Immature natural killer cell (primary cell): ENCODE measurements around the gene SLC16A8. TPM values are rescaled to one million over a fixed set of nuclear protein-coding genes. Genes with fewer than 3 reads are reported as not detected.
A peak's percentile ranks its signal among the peaks of the same experiment; 100 is the strongest.

Experiments used
- DNase-seq, 3 donors: peaks; one replicate each; pipeline ENCODE4 v3.0.0; 2022; ENCODE audit warnings: mixed read lengths in 1 of 3
- H3K27ac Mint-ChIP-seq, 6 donors: one replicate each; pipeline ENCODE4 v1.8.0; 2020; ENCODE audit warnings: mixed read lengths in 6 of 6, mild to moderate bottlenecking in 5 of 6, inconsistent platforms in 4 of 6, moderate library complexity in 3 of 6
- H3K27me3 Mint-ChIP-seq, 3 donors: one replicate each; pipeline ENCODE4 v1.8.0; 2020 to 2021; ENCODE audit warnings: low read depth in 3 of 3, mild to moderate bottlenecking in 3 of 3, mixed read lengths in 3 of 3, moderate library complexity in 3 of 3, inconsistent platforms in 1 of 3
- H3K36me3 Mint-ChIP-seq, 3 donors: one replicate each; pipeline ENCODE4 v1.8.0; 2020; ENCODE audit warnings: mixed read lengths in 3 of 3, inconsistent platforms in 2 of 3, mild to moderate bottlenecking in 2 of 3
- H3K4me1 Mint-ChIP-seq, 2 donors: one replicate each; pipeline ENCODE4 v1.8.0; 2020; ENCODE audit warnings: inconsistent platforms in 2 of 2, mild to moderate bottlenecking in 2 of 2, mixed read lengths in 2 of 2, moderate library complexity in 1 of 2
- H3K4me3 Mint-ChIP-seq, 5 donors: one replicate each; pipeline ENCODE4 v1.8.0; 2020; ENCODE audit warnings: mild to moderate bottlenecking in 5 of 5, mixed read lengths in 5 of 5, inconsistent platforms in 3 of 5, moderate library complexity in 3 of 5
- H3K9me3 Mint-ChIP-seq, 6 donors: one replicate each; pipeline ENCODE4 v1.8.0; 2020; ENCODE audit warnings: mild to moderate bottlenecking in 6 of 6, mixed read lengths in 6 of 6, inconsistent platforms in 4 of 6, moderate library complexity in 3 of 6
- polyA plus RNA-seq, 3 donors: library from polyadenylated mRNA; unstranded; fragments of 300-500 nt; fragmentation: Illumina TruSeq; gene quantifications; one replicate each; pipeline ENCODE4 v1.2.3, GENCODE V29; 2021

SLC16A8 gene, protein sequence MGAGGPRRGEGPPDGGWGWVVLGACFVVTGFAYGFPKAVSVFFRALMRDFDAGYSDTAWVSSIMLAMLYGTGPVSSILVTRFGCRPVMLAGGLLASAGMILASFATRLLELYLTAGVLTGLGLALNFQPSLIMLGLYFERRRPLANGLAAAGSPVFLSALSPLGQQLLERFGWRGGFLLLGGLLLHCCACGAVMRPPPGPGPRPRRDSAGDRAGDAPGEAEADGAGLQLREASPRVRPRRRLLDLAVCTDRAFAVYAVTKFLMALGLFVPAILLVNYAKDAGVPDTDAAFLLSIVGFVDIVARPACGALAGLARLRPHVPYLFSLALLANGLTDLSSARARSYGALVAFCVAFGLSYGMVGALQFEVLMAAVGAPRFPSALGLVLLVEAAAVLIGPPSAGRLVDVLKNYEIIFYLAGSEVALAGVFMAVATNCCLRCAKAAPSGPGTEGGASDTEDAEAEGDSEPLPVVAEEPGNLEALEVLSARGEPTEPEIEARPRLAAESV
- polyA plus RNA-seq, result under 1 TPM in 1 of 3 donors, not detected in 2; 0.42 TPM

DNA sequence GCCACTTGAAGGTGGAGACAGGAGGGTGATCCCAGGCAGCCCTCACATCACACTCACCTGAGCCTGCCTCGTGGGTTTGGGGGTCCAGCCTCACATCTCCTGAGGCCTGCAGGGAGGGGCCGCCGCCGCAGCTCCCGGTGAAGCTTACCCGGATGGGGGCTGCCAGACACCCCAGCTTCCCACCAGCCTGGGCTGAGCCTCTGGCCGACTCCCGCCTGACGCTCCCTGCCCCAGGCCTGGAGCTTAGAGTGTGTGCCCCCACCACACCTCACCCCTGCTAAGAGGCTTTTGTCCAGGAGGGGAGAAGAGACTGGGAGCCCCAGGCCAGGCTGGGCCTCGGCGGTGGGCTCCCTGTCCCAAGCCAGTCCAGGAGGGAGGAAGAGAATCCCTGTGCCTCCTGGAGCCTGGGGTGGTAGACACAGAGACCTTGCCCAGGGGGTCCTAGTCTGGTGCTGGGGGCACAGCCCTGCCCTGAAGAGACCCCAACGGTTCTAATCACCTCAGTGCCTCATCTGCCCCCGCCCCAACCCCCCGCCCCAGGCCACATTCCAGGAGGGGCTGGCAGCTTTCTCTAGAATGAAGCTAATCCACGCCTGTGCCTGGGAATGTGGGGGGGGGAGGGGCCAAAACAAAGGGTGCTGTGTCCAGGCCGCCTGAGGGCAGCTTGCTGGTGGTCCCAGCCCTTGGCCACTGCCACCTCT, at the start of gene SLC16A8:
Gene SLC16A8 (minus strand): TSS at position 254 of the 701 bp plus-strand sequence. CDS start 1,311 bp downstream, outside the sequence.
- Mint-ChIP-seq H3K4me3 (peak within 1 kb of the TSS in 1 of 5 donors; percentile 38), H3K9me3 (peaks cover 0 to 2% (median 0%) of the 10 kb centered on the region in 6 donors), H3K27me3 (peaks cover 2 to 14% (median 9%) of the 10 kb centered on the region in 3 donors), H3K27ac (no peak within 1 kb of the TSS), H3K36me3 (peaks cover 4 to 5% (median 4%) of the 10 kb centered on the region in 3 donors), H3K4me1 (peaks cover 0 to 14% of the 10 kb centered on the region in 2 donors)
- DNase-seq, result no peak

DNA sequence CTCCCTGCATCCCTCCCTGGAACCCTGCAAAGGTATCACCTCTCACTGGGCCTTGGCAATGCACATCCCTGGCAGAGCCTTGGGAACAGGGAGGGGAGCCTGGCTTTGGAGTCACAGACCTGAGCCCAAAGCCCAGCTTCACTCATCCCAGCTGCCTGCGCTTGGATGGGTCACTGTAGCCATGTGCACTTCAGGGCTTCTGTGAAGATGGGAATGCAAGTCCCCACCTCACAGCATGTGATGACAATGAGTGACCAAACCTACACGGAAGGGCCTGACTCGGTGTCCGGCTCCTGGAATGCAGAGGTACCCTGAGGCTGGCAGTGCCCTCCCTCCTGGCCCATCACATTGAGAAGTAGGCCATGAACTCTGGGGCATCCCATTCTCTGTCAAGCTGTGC, 49.3 kb upstream of the SLC16A8 start:
- Mint-ChIP-seq H3K4me3 (no peak overlapping the region), H3K36me3 (peaks cover 15 to 39% (median 25%) of the 10 kb centered on the region in 3 donors), H3K27me3 (no peaks in the 10 kb centered on the region), H3K27ac (no peak overlapping the region), H3K9me3 (no peaks in the 10 kb centered on the region), H3K4me1 (peaks cover 6% of the 10 kb centered on the region in 2 donors)
- no peak for DNase-seq

DNA sequence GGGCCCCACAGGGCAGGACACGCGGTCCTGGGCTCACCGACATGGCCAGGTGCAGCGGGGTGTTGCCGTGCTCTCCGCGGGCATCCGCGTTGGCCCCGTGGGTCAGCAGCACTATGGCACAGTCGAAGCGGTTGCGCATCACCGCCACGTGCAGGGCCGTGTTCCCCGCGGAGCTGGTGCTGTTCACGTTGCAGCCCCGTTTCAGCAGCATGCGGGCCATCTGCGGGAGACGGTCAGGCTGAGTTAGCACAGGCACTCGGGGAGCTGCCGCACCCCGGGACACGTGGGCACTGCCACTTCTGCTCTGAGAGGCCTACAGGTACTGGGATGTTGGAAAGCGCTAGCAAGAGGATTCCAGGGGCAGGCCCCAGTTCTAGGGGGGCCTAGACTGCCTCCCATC, 48.8 kb upstream of the SLC16A8 start:
- Mint-ChIP-seq H3K36me3 (peaks cover 15 to 35% (median 20%) of the 10 kb centered on the region in 3 donors), H3K4me3 (no peak overlapping the region), H3K4me1 (peaks cover 6% of the 10 kb centered on the region in 2 donors), H3K9me3 (no peaks in the 10 kb centered on the region), H3K27me3 (no peaks in the 10 kb centered on the region), H3K27ac (no peak overlapping the region)
- DNase-seq, result no peak

DNA sequence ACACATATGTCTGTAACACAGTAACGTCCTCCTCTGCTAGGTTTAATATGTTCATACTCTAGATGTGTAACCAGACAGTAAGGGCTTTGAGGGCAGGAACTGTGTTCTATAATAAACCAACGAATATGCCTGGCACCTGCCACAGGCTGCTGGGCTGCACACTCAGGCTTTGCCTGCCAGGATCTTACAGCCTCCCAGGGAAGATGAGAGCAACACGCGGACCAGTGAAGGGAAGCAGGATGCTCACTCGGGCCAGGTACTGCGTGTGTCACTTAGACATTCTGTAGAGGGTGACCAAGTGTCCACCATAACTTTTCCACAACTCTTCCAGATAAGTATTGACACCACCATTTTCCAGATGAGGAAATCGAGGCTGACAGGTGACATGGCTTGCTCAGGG, 48.2 kb upstream of the SLC16A8 start:
- Mint-ChIP-seq H3K27me3 (no peaks in the 10 kb centered on the region), H3K36me3 (peaks cover 15 to 35% (median 18%) of the 10 kb centered on the region in 3 donors)

DNA sequence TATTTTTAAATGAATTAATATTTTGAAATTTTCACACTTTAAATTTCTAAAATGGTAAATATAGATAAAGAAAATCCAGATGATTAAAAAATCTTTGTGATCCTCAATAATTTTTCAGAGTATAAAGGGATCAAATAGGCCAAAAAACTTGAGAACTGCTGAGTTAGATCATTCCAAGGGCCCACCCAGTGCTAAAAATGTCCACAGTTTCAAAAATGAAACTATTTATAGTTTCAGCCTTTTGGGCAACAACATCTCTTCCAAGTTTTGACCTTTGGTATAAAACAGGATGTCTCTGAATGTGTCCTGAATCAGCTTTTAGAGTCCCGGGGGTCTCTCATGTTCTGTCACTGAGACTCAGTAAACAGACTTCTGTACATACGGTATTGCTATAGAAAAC, 47.4 kb upstream of the SLC16A8 start:
- no peak overlapping the region for H3K4me3 Mint-ChIP-seq
- no peak overlapping the region for H3K27ac Mint-ChIP-seq
- no peaks in the 10 kb centered on the region for H3K9me3 Mint-ChIP-seq

More for the DNA sequence above, 48.2 kb upstream of the SLC16A8 start:
- DNase-seq, result no peak
- no peaks in the 10 kb centered on the region for H3K9me3 Mint-ChIP-seq
- peak overlapping the region in 1 of 6 donors; percentile 50 for H3K27ac Mint-ChIP-seq
- H3K4me3 Mint-ChIP-seq, result no peak overlapping the region
- H3K4me1 Mint-ChIP-seq, result peaks cover 6% of the 10 kb centered on the region in 2 donors

DNA sequence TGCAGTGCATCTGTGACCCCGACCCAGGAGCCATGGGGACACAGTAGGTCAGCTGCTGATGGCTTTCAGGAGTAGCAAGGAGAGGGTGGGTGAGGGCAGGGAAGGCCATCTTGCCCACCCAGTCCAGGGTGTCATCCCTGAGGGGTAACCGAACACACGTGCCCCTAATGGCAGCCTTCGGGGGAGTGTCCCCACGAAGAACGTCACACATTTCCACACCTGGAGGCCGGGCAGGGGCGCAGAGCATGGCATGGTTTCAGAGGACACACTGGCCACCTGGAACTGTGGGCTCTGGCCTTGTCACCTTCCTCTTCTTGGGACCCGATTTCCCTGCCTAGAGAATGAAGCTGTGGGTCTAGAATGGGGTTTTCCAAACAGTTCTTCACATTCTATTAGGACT, 45.9 kb upstream of the SLC16A8 start:
- no peaks in the 10 kb centered on the region for H3K4me1 Mint-ChIP-seq
- DNase-seq, result no peak
- H3K4me3 Mint-ChIP-seq, result no peak overlapping the region
- H3K27ac Mint-ChIP-seq, result no peak overlapping the region
- H3K9me3 Mint-ChIP-seq, result no peaks in the 10 kb centered on the region
- peaks cover 6 to 29% (median 9%) of the 10 kb centered on the region in 3 donors for H3K36me3 Mint-ChIP-seq
- no peaks in the 10 kb centered on the region for H3K27me3 Mint-ChIP-seq

More for the DNA sequence above, 47.4 kb upstream of the SLC16A8 start:
- Mint-ChIP-seq H3K36me3 (peaks cover 15 to 38% (median 18%) of the 10 kb centered on the region in 3 donors), H3K4me1 (peaks cover 6% of the 10 kb centered on the region in 2 donors), H3K27me3 (no peaks in the 10 kb centered on the region)
- no peak for DNase-seq

DNA sequence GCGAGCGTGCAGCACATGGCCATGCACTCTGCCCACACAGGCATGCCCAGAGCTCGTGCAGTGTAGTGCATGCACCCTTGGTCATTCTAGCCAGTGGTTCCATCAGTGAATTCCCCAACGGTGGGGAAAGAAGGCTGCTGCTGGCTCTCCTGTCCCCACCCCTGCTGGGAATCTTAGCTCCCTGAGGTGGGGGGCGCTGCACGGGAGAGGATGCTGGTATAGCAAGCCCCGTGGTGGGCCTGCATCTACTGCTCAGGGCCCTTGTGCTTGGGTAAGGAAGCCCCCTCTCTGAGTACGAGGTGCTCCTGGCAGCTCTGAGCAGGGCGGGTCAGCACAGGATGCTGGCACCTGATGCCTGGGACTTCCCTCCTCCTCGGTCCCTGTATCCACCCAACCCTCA, 45.0 kb upstream of the SLC16A8 start:
- H3K27ac Mint-ChIP-seq, result no peak overlapping the region
- DNase-seq, result no peak
- peaks cover 0 to 3% of the 10 kb centered on the region in 2 donors for H3K4me1 Mint-ChIP-seq
- peaks cover 0 to 2% (median 0%) of the 10 kb centered on the region in 3 donors for H3K27me3 Mint-ChIP-seq
- peaks cover 6 to 25% (median 9%) of the 10 kb centered on the region in 3 donors for H3K36me3 Mint-ChIP-seq
- H3K9me3 Mint-ChIP-seq, result no peaks in the 10 kb centered on the region
- no peak overlapping the region for H3K4me3 Mint-ChIP-seq

DNA sequence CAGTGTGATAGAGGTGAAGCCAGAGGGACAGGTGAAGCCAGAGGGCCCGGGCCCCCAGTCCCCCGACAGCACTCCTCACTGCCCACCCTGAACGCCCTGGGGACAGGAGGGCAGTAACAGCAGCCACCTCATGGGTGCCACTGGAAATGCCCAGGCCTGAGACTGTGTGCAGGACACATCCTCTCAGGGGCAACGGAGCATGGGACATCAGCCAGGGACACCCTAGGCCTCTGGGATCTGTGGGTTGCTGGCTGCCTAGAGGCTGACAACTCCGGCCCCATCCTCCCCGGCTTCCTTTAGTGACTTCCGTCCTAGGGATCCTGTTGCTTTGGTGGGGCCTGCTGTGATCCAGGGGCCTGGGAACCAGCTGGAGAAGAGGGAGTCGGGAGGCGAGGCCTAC, 43.9 kb upstream of the SLC16A8 start:
- H3K27me3 Mint-ChIP-seq, result peaks cover 0 to 2% (median 0%) of the 10 kb centered on the region in 3 donors
- no peaks in the 10 kb centered on the region for H3K9me3 Mint-ChIP-seq
- H3K4me1 Mint-ChIP-seq, result peaks cover 0 to 3% of the 10 kb centered on the region in 2 donors
- H3K27ac Mint-ChIP-seq, result no peak overlapping the region
- no peak for DNase-seq
- peaks cover 6 to 21% (median 6%) of the 10 kb centered on the region in 3 donors for H3K36me3 Mint-ChIP-seq
- no peak overlapping the region for H3K4me3 Mint-ChIP-seq

DNA sequence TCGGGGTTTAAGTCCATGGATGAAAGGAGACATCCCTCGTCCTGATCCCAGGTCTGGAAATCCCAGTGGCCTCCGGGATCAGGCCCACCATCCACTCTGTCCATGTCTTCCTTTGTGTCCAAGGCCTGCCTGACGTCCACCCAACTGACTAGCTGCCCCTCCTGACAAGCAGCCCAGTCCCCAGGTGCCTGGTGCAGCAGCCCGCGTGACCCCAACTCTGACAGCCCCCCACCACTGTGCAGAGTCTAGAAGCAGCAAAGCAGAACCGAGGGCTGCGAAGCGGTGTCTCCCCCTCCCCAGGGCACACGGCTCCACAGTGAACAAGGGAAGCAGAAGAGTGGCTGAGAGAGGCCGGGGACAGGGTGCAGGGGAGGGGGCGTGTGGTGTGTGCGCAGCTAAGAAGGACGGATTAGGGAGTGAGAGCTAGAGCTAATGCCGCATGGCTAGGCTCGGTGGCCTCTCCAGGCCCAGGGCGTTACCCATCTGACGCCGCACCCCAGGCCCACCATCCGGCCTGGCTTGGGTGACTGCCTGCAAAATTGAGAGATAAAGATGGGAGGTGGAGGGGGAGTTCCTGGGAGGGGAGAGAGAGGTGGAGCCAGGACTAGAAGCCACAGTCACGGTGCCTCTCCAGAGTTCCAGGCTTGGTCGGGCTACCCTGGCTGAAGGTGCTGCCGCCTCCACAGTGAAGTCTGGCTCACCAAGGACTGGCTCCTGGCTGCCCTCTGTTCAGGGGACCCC, 43.1 kb upstream of the SLC16A8 start:
- Mint-ChIP-seq H3K27me3 (peaks cover 0 to 2% (median 0%) of the 10 kb centered on the region in 3 donors), H3K4me1 (peaks cover 0 to 3% of the 10 kb centered on the region in 2 donors), H3K4me3 (no peak overlapping the region), H3K36me3 (peaks cover 2 to 17% (median 5%) of the 10 kb centered on the region in 3 donors), H3K27ac (peak overlapping the region in 1 of 6 donors; percentile 14), H3K9me3 (no peaks in the 10 kb centered on the region)
- DNase-seq, result no peak

DNA sequence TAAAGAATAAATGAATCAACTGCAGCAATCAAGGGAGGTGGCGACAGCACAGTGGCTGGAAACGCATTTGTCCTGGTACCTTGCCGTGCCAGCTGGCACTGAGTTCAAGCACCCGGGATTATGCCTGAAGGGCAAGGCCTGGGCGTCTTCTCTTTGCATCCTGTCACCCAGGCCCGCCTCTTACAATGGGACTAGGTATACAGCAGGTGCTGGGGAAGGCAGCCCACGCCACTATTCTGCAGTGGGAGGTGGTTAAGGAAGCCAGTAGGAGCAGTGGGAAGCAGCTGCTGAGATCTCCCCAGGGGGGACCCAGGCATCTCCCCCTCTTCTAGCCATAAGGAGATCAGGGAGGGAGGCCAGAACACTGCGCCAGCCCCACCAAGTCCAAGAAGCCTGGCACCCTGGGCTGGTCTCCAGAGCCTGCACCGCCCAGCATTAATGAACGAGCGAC, 41.8 kb upstream of the SLC16A8 start:
- no peak overlapping the region for H3K4me3 Mint-ChIP-seq

DNA sequence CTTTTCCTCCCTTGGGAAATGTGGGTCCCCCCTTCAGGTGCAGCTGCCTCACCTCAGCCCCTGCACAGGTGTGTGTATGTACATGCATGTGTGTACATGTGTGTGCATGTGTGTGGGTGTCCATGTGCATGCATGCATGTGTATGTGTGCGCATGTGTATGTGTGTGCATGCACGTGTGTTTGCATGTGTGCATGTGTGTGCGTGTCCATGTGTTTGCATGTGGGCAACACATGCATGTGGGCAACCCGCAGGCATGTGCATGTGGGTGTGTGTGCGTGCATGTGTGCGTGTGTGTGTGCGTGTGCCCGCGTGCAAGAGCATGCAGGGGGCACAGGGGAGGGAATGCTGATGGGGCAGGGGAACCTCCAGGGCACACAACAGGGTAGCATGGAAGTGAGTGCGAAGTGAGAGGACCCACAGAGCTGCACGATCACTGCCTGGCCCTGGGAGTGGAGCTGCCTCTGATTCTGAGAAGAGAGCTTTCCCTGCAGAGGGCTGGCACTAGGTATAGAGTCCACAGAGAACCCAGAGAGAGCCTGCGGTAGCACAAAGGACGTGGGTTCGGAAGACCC, 41.1 kb upstream of the SLC16A8 start:
- H3K27me3 Mint-ChIP-seq, result peaks cover 0 to 2% (median 0%) of the 10 kb centered on the region in 3 donors
- no peak for DNase-seq
- H3K9me3 Mint-ChIP-seq, result no peaks in the 10 kb centered on the region
- H3K4me3 Mint-ChIP-seq, result no peak overlapping the region
- H3K4me1 Mint-ChIP-seq, result peaks cover 0 to 3% of the 10 kb centered on the region in 2 donors
- no peak overlapping the region for H3K27ac Mint-ChIP-seq
- H3K36me3 Mint-ChIP-seq, result peaks cover 0 to 14% (median 3%) of the 10 kb centered on the region in 3 donors

More for the DNA sequence above, 41.8 kb upstream of the SLC16A8 start:
- H3K27me3 Mint-ChIP-seq, result peaks cover 0 to 2% (median 0%) of the 10 kb centered on the region in 3 donors
- DNase-seq, result no peak
- peaks cover 0 to 15% (median 3%) of the 10 kb centered on the region in 3 donors for H3K36me3 Mint-ChIP-seq
- H3K27ac Mint-ChIP-seq, result no peak overlapping the region
- no peaks in the 10 kb centered on the region for H3K9me3 Mint-ChIP-seq
- H3K4me1 Mint-ChIP-seq, result peaks cover 0 to 3% of the 10 kb centered on the region in 2 donors

DNA sequence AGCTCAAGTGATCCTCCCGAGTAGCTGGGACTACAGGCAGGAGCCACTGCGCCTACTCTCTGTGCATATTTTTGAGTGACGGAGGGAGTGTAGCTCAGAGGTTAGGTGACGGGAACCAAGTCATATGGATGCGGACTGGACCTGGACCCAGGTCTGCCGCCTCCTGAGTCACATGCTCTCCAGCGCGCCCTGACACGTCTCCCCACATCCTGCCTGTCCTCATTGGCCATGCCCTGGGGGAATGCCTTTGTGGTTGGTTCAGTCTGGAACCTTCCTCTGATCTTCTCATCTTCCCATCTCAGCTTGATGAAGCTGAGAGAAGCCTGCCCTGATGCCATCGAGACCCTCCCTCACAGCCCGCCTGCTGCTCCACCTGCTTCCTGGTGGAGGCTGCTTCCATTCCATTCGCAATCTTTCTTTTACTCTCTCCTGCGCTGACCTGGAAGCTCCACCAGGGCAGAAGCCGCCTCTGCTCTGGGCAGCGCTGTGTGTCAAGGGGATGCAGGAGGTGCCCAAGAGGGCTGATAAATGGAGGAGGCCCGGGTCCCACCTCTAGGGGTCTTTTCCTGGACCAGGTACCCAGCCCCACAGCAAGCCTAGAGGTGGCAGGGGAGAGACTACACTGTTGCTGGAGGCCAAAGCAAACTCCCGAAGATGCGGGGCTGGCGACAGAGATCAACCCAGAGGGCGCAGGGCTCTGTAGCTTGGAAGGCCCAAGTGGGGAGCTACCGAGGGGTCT, 40.4 kb upstream of the SLC16A8 start:
- Mint-ChIP-seq H3K36me3 (peaks cover 0 to 17% (median 5%) of the 10 kb centered on the region in 3 donors), H3K9me3 (no peaks in the 10 kb centered on the region), H3K27ac (peak overlapping the region in 3 of 6 donors; percentile 7 to 50 (median 21)), H3K4me3 (no peak overlapping the region), H3K4me1 (peaks cover 0 to 3% of the 10 kb centered on the region in 2 donors), H3K27me3 (peaks cover 0 to 2% (median 0%) of the 10 kb centered on the region in 3 donors)
- no peak for DNase-seq
